HG03095 (cell line): Measurements from ENCODE around the gene ART3.
"Not testable (repeated sequence)": the region's sequence is repeated elsewhere in the genome, so short reads cannot be mapped to it uniquely, and the experiment has no call there.

Source experiments
- ATAC-seq: cut with Tn5 transposase; IDR thresholded peaks from one replicate; pipeline ENCODE4 v1.9.1; 2021; ENCODE audit warnings: moderate library complexity; ENCODE audit not compliant: unreplicated experiment

Gene ART3, protein sequence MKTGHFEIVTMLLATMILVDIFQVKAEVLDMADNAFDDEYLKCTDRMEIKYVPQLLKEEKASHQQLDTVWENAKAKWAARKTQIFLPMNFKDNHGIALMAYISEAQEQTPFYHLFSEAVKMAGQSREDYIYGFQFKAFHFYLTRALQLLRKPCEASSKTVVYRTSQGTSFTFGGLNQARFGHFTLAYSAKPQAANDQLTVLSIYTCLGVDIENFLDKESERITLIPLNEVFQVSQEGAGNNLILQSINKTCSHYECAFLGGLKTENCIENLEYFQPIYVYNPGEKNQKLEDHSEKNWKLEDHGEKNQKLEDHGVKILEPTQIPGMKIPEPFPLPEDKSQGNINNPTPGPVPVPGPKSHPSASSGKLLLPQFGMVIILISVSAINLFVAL

DNA sequence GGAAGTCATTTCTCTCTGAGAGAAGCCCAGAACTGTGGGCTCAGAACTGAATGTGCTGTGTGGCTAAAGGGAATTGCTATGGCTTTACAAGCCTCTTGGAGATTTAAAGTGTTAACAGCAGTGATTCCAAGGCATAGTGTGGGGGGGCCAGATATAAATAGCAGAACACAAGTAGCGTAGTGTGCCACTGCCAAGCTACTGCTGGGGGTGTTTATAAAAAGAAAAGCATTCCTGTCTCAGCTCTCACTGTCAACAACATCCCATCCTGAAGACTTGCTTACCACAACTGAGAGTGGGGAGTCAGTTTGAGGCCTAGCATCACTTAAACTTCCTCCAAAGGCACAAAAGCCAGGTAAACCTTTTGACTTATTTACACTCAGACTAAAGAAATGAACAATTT, at the start of gene ART3:
TSS of gene ART3 (plus strand) at position 242 of the 400 bp plus-strand sequence. CDS start 1,181 bp downstream, outside the sequence.
- ATAC-seq: no peak

DNA sequence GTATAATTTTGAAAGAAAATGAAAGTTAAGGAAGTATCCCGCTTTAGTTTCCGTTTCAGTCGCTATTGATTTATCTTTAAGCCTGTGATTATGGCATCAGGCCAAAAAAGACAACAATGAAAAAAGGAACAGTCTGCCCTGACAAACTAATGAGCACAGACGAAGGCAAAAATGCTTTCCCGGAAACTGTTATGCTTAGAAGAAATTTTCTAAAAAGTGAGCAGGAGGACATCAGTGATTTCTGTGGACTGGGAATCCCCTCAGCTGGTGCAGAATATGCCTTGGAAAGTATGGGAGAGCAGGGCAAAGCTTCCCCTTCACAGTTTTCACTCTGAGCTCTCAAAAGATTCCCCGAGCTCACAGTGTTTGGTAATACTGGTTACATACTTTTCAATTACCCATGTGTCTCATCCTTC, 46.2 kb upstream of the ART3 start:
- no peak for ATAC-seq

DNA sequence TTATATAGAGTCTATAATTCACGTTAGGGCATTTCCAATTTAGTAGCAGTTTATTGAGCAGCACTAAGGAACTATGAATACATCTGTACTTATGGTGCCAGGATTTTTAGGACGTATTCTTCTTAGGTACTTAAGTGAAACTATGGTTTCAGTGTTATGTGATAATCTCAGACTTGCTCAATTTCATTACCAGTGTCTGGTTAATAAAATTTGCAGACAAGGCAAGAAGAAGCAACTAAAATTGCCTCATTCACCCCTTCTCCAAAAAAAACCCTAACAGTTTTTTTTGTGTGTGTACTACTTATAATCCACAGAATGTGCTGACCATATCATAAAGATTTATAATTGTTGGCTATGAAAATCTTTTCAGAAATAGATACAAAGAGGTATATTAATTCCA, 45.2 kb upstream of the ART3 start:
- no peak for ATAC-seq

DNA sequence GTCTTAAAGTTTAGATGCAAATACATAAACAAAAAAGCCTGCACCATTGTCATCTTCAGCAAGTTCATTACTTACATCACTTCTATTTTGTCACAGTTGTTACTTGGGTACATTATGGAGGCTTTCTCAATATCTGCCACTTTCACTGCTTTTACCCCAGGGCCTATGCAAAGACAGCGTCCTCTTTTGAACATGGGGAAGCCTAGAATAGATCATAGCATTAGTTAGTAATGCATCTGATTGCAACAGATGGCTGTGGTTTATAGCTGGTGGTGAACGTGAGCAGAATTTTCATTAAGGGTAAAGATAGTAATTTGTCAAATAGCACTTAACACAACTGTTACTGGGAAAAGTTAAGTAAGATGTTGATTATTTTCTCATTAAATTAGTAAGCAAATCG, 39.4 kb upstream of the ART3 start:
- ATAC-seq: no peak

DNA sequence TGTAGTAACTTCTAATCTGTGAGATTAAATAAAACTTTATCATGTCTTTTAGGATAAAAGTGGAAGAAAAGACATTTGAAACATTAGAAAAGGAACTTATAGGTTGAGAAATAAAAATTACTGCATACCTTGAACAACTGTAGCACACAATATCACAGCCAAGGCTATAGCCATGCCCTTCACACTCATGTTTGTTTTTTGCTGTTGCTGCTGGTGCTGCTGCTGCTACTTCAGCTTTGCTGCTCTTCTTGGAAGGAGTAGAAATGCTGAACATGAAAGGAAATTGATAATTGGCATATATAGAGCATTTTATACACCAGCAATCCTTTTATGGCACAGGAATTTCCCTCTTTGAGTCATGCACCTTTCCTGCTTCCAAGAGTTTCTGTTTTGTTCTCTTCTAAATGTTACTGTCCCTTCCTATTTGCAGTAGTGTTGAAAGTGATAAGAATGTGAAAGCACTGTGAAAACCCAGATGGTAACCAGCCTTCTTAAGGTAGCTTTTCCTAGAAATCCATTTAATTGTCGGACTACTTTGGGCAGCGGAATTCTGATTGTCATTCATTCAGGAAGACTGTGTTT, 38.6 kb upstream of the ART3 start, which contains the start of gene CXCL11:
TSS of gene CXCL11 (minus strand) at position 272 of the 582 bp plus-strand sequence. CDS start at position 189, 83 bp downstream.
- no peak for ATAC-seq

DNA sequence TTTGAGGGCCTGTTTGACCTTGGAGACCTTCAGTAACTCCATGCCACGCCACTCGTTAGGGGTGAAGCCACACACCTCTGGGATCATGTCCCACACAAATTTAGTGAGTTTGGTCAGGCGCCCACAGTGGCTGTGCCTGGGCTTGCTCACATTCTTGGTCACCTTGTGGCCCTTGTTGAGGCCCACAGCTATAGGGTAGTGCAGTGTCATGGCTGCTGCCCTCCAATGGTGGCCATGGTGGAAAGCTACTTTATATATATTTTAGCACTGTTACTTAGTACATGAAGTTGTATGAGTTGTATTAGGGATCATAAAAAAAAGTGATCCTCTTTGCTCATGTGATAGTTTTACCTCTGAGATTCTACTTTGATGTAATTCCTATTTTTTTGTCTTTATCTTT, 37.7 kb upstream of the ART3 start:
- ATAC-seq: no peak

DNA sequence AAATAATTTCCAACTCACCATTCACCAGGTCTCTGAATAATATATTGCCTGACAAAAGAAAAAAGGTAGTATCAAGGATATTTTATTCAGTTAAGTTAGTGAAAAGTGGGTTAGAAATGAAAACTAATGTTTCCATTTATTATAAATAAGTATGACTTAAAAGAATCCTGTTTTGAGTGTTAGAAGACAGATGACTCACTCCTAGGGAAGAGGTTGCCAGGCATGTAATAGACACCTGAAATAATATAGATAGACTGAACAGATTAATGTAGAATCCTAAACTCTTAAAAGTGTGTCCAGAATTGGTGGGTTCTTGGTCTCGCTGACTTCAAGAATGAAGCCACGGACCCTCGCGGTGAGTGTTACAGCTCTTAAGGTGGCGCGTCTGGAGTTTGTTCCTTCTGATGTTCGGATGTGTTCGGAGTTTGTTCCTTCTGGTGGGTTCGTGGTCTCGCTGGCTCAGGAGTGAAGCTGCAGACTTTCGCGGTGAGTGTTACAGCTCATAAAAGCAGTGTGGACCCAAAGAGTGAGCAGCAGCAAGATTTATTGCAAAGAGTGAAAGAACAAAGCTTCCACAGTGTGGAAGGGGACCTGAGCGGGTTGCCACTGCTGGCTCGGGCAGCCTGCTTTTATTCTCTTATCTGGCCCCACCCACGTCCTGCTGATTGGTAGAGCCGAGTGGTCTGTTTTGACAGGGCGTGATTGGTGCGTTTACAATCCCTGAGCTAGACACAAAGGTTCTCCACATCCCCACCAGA, 32.1 kb upstream of the ART3 start:
- not testable (repeated sequence) for ATAC-seq

DNA sequence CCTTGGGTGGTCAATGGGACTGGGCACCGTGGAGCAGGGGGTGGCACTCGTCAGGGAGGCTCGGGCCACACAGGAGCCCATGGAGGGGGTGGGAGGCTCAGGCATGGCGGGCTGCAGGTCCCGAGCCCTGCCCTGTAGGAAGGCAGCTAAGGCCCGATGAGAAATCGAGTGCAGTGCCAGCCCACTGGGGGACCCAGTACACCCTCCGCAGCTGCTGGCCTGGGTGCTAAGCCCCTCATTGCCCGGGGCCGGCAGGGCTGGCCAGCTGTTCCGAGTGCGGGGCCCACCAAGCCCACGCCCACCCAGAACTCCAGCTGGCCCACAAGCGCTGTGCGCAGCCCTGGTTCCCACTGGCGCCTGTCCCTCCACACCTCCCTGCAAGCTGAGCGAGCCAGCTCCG, 31.2 kb upstream of the ART3 start:
- ATAC-seq: not testable (repeated sequence)

DNA sequence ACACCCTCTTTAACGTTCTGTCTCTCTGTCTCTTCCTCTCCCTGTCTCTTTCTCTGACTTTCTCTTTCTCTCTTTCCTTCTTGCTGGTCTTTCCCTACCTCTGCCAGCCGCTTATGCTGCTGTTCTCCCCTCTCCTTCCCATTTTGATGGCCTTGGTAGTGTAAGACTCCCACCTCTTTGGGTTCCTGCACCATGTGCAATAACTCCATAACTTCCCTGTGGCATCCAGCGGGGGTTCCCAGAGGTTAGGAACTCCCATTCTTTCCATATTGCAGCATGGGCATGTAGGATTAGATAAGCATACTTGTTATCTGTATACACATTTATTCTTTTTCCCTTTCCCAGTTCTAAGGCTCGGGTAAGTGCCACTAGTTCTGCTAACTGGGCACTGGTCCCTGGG, 29.8 kb upstream of the ART3 start:
- ATAC-seq: not testable (repeated sequence)

DNA sequence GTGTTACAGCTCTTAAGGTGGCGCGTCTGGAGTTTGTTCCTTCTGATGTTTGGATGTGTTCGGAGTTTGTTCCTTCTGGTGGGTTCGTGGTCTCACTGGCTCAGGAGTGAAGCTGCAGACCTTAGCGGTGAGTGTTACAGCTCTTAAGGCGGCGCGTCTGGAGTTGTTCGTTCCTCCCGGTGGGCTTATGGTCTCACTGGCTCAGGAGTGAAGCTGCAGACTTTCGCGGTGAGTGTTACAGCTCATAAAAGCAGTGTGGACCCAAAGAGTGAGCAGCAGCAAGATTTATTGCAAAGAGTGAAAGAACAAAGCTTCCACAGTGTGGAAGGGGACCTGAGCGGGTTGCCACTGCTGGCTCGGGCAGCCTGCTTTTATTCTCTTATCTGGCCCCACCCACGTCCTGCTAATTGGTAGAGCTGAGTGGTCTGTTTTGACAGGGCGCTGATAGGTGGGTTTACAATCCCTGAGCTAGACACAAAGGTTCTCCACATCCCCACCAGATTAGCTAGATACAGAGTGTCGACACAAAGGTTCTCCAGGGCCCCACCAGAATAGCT, 24.6 kb upstream of the ART3 start:
- not testable (repeated sequence) for ATAC-seq

DNA sequence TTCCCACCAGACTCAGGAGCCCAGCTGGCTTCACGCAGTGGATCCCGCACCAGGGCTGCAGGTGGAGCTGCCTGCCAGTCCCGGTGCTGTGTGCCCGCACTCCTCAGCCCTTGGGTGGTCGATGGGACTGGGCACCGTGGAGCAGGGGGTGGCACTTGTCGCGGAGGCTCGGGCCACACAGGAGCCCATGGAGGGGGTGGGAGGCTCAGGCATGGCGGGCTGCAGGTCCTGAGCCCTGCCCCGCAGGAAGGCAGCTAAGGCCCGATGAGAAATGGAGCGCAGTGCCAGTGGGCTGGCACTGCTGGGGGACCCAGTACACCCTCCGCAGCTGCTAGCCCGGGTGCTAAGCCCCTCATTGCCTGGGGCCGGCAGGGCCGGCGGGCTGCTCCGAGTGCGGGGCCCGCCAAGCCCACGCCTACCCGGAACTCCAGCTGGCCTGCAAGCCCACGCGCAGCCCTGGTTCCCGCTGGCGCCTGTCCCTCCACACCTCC, 23.9 kb upstream of the ART3 start:
- ATAC-seq: not testable (repeated sequence)

DNA sequence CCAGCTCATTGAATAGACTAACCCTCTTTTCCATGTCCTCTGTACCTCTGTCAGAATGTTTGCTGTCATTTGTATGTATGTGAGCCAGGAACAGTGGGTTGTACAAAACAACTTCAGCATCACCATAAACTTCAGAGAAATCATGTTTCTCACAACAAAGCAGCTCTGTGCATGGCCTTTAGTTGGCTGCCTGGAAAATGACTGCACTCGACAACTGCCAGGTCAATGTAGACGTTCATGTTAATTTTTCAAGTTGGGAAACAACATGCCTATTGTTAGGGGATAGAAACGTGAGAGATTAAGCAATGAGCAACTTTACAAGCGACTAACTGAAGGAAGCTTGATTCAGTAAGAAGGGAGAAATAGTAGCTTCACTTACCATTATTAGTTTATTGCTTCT, 20.8 kb upstream of the ART3 start:
- no peak for ATAC-seq

DNA sequence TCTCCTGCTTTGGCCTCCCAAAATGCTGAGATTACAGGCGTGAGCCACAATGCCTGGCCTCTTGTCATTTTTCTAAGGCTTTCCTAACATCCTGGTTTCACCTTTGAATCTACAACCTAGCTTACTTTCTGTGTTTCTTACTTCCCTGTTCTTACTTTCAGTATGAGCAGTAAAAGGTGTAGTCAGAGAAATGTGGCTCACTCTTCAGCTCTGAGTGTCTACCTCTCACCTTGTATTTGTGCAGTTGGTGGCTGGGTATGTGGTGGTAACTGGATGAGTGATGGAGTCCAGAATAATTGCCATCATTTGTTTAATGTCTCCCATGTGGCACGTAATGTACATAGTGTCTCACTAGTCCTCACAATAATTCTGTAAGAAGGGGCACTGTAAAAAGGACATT, 19.5 kb upstream of the ART3 start:
- peak; percentile 97 for ATAC-seq

DNA sequence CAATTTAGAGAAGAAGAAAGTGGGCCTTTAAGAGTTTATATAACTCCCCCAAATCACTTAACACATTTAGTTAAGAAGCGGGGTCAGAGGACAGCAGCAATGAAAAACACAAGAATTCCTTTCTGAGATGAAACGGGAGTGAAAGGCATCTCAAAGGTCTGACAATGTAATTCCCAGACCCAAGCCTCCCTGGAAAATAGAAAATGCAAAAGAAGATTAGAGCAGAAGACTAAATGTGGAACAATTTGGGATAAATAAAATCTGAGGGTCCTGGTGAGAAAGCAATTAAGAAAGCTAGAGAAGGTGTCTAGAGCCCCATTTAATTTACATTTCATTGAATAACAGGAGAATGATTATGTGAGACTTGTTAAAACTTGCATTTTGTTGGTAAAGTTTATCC, 19.1 kb upstream of the ART3 start:
- ATAC-seq: no peak

DNA sequence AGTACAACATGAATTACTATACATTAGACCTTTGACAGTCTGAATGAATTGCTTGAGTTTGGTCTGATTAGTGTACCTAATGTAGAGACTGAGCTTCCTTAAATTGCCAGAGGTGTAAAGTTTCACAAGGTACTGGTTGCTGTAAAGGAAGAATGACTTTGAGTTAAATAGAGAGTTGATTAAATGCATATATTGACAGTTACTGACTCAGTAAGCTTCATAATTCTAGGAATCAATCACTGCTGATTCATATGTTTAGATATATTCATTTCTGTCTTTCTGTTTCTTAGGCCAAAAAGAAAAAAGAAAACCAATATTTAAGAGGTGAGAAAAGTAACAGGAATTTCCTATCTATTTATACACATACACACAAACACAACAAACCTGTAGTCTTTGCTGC, 16.2 kb upstream of the ART3 start:
- ATAC-seq: peak; percentile 34

DNA sequence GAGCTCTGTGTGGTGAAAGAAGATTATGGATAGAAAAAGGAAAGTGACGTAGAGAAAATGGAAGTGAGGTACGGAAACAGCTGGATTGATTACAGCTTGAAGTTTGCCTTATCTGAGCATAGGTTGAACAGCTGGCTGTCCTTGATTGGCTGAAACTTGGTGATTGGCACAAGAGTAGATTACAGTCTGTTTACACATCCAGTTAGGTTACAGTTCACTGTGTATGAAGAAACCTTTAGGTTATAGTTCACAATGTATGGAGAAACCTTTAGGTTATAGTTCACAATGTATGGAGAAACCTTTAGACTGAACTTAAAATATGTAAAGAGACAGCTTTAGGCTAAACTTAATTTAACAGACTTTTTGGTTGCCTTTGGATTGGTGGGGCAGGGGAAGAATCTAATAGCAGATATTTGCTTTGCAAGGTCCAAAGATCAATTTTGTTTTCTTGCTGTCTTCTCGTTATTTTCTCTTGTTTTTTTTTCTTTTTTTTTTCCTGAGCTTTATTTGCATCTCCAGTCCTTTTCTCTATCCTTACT, 15.6 kb upstream of the ART3 start:
- ATAC-seq: no peak

DNA sequence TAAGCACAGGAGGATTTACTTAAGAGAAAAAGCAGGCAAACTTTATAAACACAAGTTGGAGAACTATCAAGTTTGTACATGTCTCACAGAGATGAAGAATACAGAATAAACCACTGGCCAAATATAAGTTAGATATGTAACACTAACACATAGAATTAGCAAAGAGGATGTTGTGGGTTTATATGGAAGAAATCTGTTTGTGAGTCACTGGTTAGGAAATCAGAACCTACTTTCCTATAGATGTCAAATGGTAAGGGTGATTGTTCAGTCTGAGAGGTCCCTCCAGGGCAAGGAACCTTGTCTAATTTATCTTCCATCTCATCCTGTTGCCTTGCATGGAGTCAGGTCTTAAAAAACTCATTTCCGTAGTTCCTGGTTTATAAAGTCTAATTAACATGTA, 14.8 kb upstream of the ART3 start:
- ATAC-seq: no peak

DNA sequence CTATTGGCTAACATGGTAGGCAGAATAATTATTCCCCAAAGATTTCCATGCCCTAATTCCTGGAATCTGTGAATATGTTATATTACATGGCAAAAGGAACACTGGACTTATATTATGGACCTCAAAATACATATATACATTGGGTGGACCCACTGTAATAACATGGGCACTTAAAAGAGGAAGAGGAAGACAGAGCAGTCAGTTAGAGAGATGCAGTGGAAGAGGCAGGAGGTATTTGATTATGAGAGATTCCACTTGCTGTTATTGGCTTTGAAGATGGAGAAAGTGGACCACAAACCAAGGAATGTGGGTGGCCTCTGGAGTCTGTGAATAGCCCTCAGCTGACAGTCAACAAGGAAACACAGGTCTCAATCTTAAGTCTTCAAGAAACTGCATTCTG, 14.0 kb upstream of the ART3 start:
- no peak for ATAC-seq

DNA sequence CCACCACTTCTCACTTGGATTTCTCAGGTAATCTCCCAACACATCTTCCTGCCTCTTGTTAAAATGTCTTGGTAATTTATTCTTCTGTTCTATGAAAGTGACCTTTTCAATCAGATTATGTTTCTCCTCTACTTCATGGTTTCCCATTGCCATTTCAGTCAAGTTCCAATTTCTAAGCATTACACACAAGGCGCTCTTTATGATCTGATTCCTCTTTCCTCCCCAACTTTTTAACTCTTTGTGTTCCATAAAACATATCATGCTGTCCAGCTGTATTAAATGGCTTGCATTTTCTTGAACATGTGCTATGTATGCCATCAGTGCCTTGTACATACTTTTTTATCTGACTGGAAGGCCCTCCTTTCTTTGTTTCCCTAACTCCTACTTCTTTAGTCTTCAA, 13.1 kb upstream of the ART3 start:
- ATAC-seq: no peak

DNA sequence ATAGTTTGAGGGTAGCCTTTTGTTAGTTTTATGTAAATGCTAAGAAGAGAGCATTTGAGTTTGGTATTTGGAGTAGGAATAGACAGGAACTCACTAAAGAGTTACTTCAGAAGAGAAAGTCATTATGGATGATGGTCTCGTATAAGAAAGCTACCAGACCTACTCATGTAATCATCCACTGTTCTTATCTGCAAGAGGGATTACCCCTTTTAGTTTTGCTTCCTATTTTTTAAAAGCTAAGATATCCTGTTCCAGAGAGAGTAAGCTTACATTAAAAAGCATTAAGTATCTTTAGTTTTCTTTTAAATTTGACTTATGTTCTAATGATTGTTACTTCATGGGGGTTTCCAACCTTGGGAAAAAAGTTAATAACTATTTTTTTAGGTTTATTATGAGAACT, 12.5 kb upstream of the ART3 start:
- peak; percentile 65 for ATAC-seq

DNA sequence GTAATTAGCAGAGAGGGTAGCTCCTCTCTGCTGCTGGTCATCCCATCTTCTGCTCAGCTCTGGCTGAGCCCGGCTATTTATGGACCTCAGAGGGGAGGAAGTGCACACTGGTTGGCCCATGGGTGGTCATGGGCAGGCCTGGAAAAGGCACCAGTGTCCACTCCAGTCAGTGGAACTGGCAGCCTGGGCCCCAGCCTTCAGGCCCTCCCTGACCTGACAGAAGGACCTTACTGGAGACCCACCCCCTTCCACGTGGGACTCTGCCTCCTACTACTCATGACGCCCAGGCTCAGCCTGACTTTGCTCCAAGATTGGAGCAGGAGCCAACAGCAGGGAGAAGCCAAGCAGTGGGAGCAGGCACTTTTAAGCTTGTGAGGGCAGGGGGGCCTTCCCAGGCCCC, 8.0 kb upstream of the ART3 start:
- no peak for ATAC-seq
